GM19023 (cell line): Measurements from ENCODE around the gene THRA.

Experiments used
- ATAC-seq: cut with Tn5 transposase; IDR thresholded peaks from one replicate; pipeline ENCODE4 v1.9.1; 2021; ENCODE audit warnings: mild to moderate bottlenecking, moderate library complexity; ENCODE audit not compliant: unreplicated experiment

Gene THRA

GRCh38 chr17:40025991-40026815, 36.6 kb upstream of the THRA start:
- no peak for ATAC-seq

- no peak for ATAC-seq
Observed at GRCh38 chr17:40026816-40027613, 35.8 kb upstream of the THRA start.

- ATAC-seq = no peak
Observed at GRCh38 chr17:40027614-40028012, 35.2 kb upstream of the THRA start.

GRCh38 chr17:40028595-40028994, 34.2 kb upstream of the THRA start:
- no peak for ATAC-seq

GRCh38 chr17:40031706-40032105, 31.1 kb upstream of the THRA start:
- no peak for ATAC-seq

- ATAC-seq = no peak
Observed at GRCh38 chr17:40032322-40033320, 30.1 kb upstream of the THRA start.

GRCh38 chr17:40033339-40033738, 29.4 kb upstream of the THRA start:
- ATAC-seq = no peak

GRCh38 chr17:40034426-40035161, 28.2 kb upstream of the THRA start:
- no peak for ATAC-seq

GRCh38 chr17:40035162-40035559, 27.6 kb upstream of the THRA start:
- no peak for ATAC-seq

GRCh38 chr17:40038882-40039513, 23.8 kb upstream of the THRA start:
- no peak for ATAC-seq

GRCh38 chr17:40041196-40041595, 21.6 kb upstream of the THRA start:
- ATAC-seq = no peak

- no peak for ATAC-seq
Observed at GRCh38 chr17:40056379-40057015, 6.3 kb upstream of the THRA start.

- ATAC-seq = no peak
Observed at GRCh38 chr17:40058186-40058784, 4.5 kb upstream of the THRA start.

GRCh38 chr17:40058865-40059264, 3.9 kb upstream of the THRA start:
- no peak for ATAC-seq

GRCh38 chr17:40059729-40060475, 2.9 kb upstream of the THRA start:
- ATAC-seq = no peak

- ATAC-seq = no peak
Observed at GRCh38 chr17:40060887-40061608, 1.7 kb upstream of the THRA start.

- ATAC-seq = no peak
Observed at GRCh38 chr17:40061609-40062038, 1.1 kb upstream of the THRA start.
